GM19467 (cell line): ENCODE results near the gene GNAI1.

ENCODE experiments used
- ATAC-seq: cut with Tn5 transposase; IDR thresholded peaks from one replicate; pipeline ENCODE4 v1.9.1; 2021; ENCODE audit warnings: mild to moderate bottlenecking, moderate library complexity; ENCODE audit not compliant: unreplicated experiment

The GNAI1 gene

DNA sequence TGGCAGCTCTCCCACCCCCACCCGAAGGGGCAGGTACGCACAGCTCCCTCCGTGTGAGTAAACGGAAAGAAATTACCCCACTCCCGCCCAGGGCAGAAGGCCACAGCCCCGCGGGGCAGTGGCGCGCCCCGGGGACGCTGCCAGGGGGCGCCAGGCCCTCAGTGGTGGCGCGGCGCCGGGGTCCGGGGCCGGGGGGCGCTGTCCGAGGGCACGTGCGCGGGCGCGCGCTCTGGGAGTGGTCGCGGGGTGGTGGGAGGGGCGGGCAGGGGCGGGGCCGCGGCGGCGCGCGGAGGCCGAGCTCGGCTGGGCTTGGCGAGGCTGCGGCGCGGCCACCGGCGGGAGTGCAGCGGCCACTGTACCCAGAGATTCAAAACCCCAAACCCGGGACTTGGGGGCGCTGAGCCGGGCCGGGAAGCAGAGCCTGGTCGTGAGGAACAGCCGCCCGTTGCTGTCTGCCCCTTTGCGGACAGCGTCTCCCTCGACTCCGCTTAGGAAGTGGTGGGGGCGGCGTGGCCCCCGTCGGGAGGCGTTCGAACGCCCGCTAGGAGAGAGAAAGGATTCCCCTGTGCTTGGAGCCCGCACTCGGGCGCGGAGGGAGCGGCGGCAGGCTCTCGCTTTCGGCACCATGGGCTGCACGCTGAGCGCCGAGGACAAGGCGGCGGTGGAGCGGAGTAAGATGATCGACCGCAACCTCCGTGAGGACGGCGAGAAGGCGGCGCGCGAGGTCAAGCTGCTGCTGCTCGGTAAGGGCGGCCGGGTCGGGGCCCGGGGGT, at the start of gene GNAI1:
Gene GNAI1, plus strand, starts transcription at position 296 of the 773 bp plus-strand sequence. Its CDS starts 330 bp downstream, at position 626.
- ATAC-seq = peak; percentile 37

- no peak for ATAC-seq
Observed at GRCh38 chr7:80087051-80087770, 47.4 kb upstream of the GNAI1 start.

DNA sequence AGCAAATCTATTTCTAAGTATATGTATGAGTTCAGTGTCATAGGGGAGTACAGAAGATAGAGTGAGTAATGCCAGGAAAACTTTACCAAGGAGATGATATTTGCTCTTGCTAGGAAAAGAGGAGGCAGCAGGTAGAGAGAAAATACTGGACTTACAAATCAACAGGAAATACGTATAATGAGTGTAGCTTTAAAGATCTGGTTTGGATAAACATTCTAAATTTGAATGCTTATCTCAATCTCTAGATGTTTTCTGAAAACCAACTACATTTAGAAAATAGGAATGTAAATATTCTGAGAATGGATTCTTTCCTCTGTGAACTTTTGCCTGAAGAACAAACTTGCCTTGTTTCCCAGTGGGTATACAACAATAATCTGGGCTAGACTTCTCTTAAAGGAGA, 46.9 kb upstream of the GNAI1 start:
- ATAC-seq = no peak

- ATAC-seq = no peak
Observed at GRCh38 chr7:80088705-80089104, 45.9 kb upstream of the GNAI1 start.

- no peak for ATAC-seq
Observed at GRCh38 chr7:80089366-80089765, 45.3 kb upstream of the GNAI1 start.

- ATAC-seq = no peak
Observed at GRCh38 chr7:80093349-80093748, 41.3 kb upstream of the GNAI1 start.

GRCh38 chr7:80095545-80095944, 39.1 kb upstream of the GNAI1 start:
- no peak for ATAC-seq

- ATAC-seq = no peak
Observed at GRCh38 chr7:80097756-80098155, 36.9 kb upstream of the GNAI1 start.

DNA sequence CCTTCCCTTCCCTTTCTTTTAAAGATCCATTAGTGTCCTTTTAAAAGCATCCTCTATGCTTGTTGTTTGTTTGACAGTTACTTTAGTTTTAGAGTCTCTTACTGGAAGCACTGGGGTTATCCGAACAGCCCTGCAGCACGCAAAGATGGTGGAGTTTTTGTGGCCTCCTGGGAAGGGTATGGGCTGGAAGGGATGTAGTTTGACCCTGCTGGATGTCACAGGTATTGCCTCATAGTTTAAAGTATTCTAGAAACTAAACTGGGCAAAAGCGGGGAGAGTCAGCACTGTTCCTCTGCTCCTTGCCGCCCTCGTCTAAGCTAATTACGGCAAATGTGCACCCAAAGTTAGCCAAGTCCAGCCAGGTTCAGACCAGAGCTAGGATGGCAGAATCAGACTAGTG, 35.8 kb upstream of the GNAI1 start:
- no peak for ATAC-seq

GRCh38 chr7:80100254-80100653, 34.4 kb upstream of the GNAI1 start:
- ATAC-seq = no peak

- no peak for ATAC-seq
Observed at GRCh38 chr7:80105701-80106408, 28.8 kb upstream of the GNAI1 start.

GRCh38 chr7:80106498-80107113, 28.0 kb upstream of the GNAI1 start:
- peak; percentile 53 for ATAC-seq

- ATAC-seq = peak; percentile 57
Observed at GRCh38 chr7:80107278-80107677, 27.4 kb upstream of the GNAI1 start.

GRCh38 chr7:80110376-80110775, 24.3 kb upstream of the GNAI1 start:
- no peak for ATAC-seq

DNA sequence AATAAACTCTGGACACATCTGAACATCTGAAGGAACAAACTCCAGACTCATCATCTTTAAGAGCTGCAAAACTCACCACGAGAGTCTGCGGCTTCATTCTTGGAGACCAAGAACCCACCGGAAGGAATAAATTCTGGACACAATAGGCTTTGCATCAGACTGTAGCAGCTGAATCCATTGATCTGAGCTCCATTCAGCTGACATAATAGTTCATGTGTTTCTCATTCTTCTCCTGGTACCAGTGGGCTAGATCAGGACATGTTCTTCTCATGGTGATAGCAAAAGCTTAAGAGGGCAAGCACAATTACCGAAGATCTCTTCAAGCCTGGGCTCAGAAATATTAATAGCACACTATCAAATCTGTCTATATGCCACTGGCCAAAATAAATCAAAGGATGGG, 20.5 kb upstream of the GNAI1 start:
- ATAC-seq = no peak

DNA sequence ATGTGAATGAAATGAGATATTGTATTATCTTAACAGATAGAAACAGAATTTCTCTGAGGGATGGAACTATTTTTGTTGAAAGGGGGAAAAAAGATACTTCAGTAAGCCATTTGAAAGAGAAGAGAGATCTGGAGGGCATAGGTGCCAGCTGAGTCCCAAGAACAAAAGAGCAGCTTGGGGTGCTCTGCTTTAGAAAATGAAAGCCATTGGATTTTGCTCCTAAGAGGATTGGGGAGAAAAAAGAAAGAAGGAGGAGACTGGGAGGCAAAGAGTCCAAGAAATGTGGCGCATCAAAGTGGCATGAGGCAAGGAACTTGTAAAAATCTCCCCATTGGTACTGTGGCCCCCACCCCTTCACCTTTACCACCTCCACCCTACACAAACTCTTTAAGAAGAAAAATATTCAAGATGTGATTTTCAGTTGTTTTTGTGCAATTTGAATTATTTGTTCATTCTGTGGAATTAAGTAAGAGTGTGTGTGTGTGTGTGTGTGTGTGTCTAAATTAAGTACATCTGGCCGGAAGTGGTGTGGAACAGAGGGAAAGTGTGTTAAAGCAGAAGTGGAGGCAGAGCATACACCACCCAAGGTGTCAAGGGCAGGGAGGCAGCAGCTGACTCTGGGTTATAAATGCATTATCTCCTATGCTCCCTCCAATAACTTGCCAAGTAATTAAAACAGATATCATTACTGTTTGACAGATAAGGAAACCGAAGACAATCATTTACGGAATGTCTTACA, 9.9 kb upstream of the GNAI1 start:
- no peak for ATAC-seq

GRCh38 chr7:80127412-80128160, 7.0 kb upstream of the GNAI1 start:
- no peak for ATAC-seq

- no peak for ATAC-seq
Observed at GRCh38 chr7:80128918-80129317, 5.7 kb upstream of the GNAI1 start.

GRCh38 chr7:80129785-80130184, 4.8 kb upstream of the GNAI1 start:
- no peak for ATAC-seq
